PC-3 (cell line): ENCODE results near the gene DIP2A. TPM values are rescaled to one million over a fixed set of nuclear protein-coding genes. Genes with fewer than 3 reads are reported as not detected.
"Not testable (repeated sequence)": the region's sequence is repeated elsewhere in the genome, so short reads cannot be mapped to it uniquely, and the experiment has no call there.

ENCODE experiments used
- ATAC-seq: fragments of 200-7000 bp; cut with Tn5 transposase; 2 replicates; pipeline ENCODE4 v1.9.1; 2020; ENCODE audit warnings: mild to moderate bottlenecking, moderate library complexity
- BruUV-seq: library from RNA; stranded (reverse); fragments of 400-500 nt; replicated peaks from 2 replicates; lab custom pipeline; 2021; lab: Mats Ljungman, UMichigan
- CTCF ChIA-PET: fragments of 300-600 bp; sonication (Branson Sonifier 250); formaldehyde crosslinking; loops from one replicate; lab custom pipeline; 2022; ENCODE audit warnings: antibody characterized with exemption; lab: Charles Lee
- POLR2A ChIA-PET: fragments of 300-600 bp; sonication (Branson Sonifier 250); formaldehyde crosslinking; loops from one replicate; lab custom pipeline; 2022; ENCODE audit warnings: antibody characterized with exemption; ENCODE audit not compliant: unreplicated experiment; lab: Charles Lee
- DNase-seq: peaks from one replicate; pipeline ENCODE4 v3.0.0-alpha.2; 2015
- H2AFZ ChIP-seq: fragments of 300-600 bp; sonication (generic); 2 replicates; pipeline ENCODE4 v1.6.0; 2016; ENCODE audit warnings: antibody characterized with exemption, low read length
- H3F3A ChIP-seq: fragments of 300-600 bp; sonication (generic); one replicate; pipeline ENCODE4 v1.6.0; 2017; ENCODE audit warnings: antibody characterized with exemption, low read length, control low read depth, mild to moderate bottlenecking; ENCODE audit not compliant: unreplicated experiment
- H3K27ac ChIP-seq: fragments of 300-600 bp; sonication (generic); 2 replicates; pipeline ENCODE4 v1.5.1; 2016; ENCODE audit warnings: mild to moderate bottlenecking, low read length
- H3K27me3 ChIP-seq: fragments of 300-600 bp; sonication (generic); 2 replicates; pipeline ENCODE4 v1.6.1; 2016; ENCODE audit warnings: low read length, mixed read lengths
- H3K36me3 ChIP-seq: fragments of 300-600 bp; sonication (generic); 2 replicates; pipeline ENCODE4 v1.6.1; 2016; ENCODE audit warnings: low read depth, mixed run types, low read length, mixed read lengths
- H3K4me1 ChIP-seq: fragments of 300-600 bp; sonication (generic); 2 replicates; pipeline ENCODE4 v1.5.1; 2016; ENCODE audit warnings: low read length; ENCODE audit not compliant: insufficient read depth
- H3K4me2 ChIP-seq: fragments of 300-600 bp; sonication (generic); 2 replicates; pipeline ENCODE4 v1.6.0; 2016; ENCODE audit warnings: low read length
- H3K4me3 ChIP-seq: fragments of 300-600 bp; sonication (generic); 2 replicates; pipeline ENCODE4 v1.5.1; 2016; ENCODE audit warnings: mild to moderate bottlenecking, low read length, mixed read lengths
- H3K79me2 ChIP-seq: fragments of 300-600 bp; sonication (generic); 2 replicates; pipeline ENCODE4 v1.6.1; 2017; ENCODE audit warnings: low read length, mixed read lengths
- H3K9ac ChIP-seq: fragments of 300-600 bp; sonication (generic); 2 replicates; pipeline ENCODE4 v1.6.0; 2016; ENCODE audit warnings: mild to moderate bottlenecking, low read length
- H3K9me2 ChIP-seq: fragments of 300-600 bp; sonication (generic); replicated peaks from 2 replicates; pipeline ENCODE4 v1.6.1; 2016; ENCODE audit warnings: mixed run types, low read length, mixed read lengths
- H3K9me3 ChIP-seq: fragments of 300-600 bp; sonication (generic); 2 replicates; pipeline ENCODE4 v1.6.1; 2016; ENCODE audit warnings: low read length, mixed read lengths
- H4K20me1 ChIP-seq: fragments of 300-600 bp; sonication (generic); 2 replicates; pipeline ENCODE4 v1.6.1; 2016; ENCODE audit warnings: low read length, mixed read lengths
- EZH2 ChIP-seq: fragments of 300-600 bp; sonication (generic); IDR thresholded peaks from one replicate; pipeline ENCODE4 v1.6.1; 2017; ENCODE audit warnings: antibody characterized with exemption, mild to moderate bottlenecking, low read length; ENCODE audit not compliant: unreplicated experiment
- EZH2phosphoT487 ChIP-seq: fragments of 300-600 bp; sonication (generic); IDR thresholded peaks from 2 replicates; pipeline ENCODE4 v1.6.1; 2018; ENCODE audit warnings: mild to moderate bottlenecking, antibody characterized with exemption, low read length, borderline replicate concordance
- intact Hi-C: fragments of 100-400 bp; cut with micrococcal nuclease; formaldehyde crosslinking; loops from 2 replicates; pipeline ENCODE4 v1.9.0; 2023
- total RNA-seq: library from RNA; depleted of rRNA; stranded (reverse); fragments of >200 nt; gene quantifications from 2 replicates; pipeline ENCODE4 v1.2.3, GENCODE V29; 2014
- TF ChIP-seq, protein P1 (sequence below): fragments of 300-600 bp; sonication (generic); conservative IDR thresholded peaks from 2 replicates; pipeline ENCODE4 v1.5.1; 2017; ENCODE audit warnings: antibody characterized with exemption, low read depth, mild to moderate bottlenecking, low read length

Gene DIP2A
- total RNA-seq, 1 experiment from 2014 or later, result 23.7 TPM

DNA sequence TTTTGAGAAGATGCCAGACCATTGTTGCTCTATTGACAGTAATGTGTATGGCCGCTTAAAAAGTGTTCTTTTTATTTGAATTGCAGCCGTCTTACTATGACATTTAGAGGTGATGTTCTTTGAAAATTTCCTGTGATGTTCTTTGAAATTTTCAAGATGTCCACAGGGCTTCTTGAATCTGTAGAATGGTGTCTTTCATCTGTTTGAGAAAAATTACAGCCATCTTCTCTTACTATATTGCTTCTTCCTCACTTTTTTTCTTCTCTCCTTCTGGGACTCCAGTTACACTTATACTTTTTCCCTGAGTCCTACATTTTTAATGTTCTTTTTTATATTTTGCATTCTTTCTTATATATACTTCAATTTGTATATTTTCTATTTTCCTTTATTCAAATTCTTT lies 57.4 kb downstream of the DIP2A start:
- H3K27me3 ChIP-seq, result no peaks in the 10 kb centered on the region
- no TSS peak for BruUV-seq
- ChIA-PET POLR2A (no interaction called here), CTCF (no interaction called here)
- no peak overlapping the region for H3K4me2 ChIP-seq
- peaks cover under 1% of the 10 kb centered on the region; the same call in 1 of the 2 replicates for H3K4me1 ChIP-seq
- DNase-seq (no peak), ATAC-seq (no peak)
- no peak overlapping the region for H2AFZ ChIP-seq
- H3K4me3 ChIP-seq, result no peak overlapping the region
- TF ChIP-seq, protein P1, sequence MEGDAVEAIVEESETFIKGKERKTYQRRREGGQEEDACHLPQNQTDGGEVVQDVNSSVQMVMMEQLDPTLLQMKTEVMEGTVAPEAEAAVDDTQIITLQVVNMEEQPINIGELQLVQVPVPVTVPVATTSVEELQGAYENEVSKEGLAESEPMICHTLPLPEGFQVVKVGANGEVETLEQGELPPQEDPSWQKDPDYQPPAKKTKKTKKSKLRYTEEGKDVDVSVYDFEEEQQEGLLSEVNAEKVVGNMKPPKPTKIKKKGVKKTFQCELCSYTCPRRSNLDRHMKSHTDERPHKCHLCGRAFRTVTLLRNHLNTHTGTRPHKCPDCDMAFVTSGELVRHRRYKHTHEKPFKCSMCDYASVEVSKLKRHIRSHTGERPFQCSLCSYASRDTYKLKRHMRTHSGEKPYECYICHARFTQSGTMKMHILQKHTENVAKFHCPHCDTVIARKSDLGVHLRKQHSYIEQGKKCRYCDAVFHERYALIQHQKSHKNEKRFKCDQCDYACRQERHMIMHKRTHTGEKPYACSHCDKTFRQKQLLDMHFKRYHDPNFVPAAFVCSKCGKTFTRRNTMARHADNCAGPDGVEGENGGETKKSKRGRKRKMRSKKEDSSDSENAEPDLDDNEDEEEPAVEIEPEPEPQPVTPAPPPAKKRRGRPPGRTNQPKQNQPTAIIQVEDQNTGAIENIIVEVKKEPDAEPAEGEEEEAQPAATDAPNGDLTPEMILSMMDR, result no peak
- TF ChIP-seq EZH2phosphoT487, result no peak
- no peak for TF ChIP-seq EZH2
- intact Hi-C loops, result no loop called here
- no peak overlapping the region for H3K9ac ChIP-seq
- no peaks in the 10 kb centered on the region for H3K9me2 ChIP-seq
- peaks cover 6% of the 10 kb centered on the region; the same call in 1 of the 2 replicates for H3K9me3 ChIP-seq
- no peak overlapping the region for H3K27ac ChIP-seq
- no peaks in the 10 kb centered on the region for H3K79me2 ChIP-seq
- no peaks in the 10 kb centered on the region for H3F3A ChIP-seq
- H4K20me1 ChIP-seq, result no peaks in the 10 kb centered on the region
- peaks cover 40% of the 10 kb centered on the region for H3K36me3 ChIP-seq

DNA sequence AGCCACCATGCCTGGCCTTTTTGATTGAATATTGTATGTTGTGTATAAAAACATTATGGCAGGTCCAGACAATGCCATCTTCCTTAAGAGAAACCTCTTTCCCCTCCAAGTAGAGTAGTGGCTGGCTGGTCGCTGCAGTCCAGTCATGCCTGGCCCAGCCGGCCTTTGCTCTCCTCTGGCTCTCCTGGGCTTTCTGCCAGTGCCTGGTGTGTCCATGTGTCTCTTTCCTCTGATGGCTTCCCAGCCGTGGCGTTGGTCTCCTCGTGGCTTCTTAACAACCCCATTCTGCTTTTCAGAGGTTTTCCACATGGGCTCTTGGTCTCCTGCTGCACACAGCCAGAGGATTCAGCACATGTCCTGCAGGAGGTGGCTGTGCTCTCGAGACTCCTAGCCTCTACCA lies 58.7 kb downstream of the DIP2A start:
- ChIA-PET CTCF (no interaction called here), POLR2A (no interaction called here)
- Histone ChIP-seq H2AFZ (no peak overlapping the region), H3K79me2 (no peaks in the 10 kb centered on the region), H3K4me1 (no peaks in the 10 kb centered on the region), H3K36me3 (peaks cover 31% of the 10 kb centered on the region), H3F3A (no peaks in the 10 kb centered on the region), H3K9ac (no peak overlapping the region), H3K4me3 (no peak overlapping the region), H3K9me2 (no peaks in the 10 kb centered on the region), H3K4me2 (no peak overlapping the region), H4K20me1 (no peaks in the 10 kb centered on the region), H3K9me3 (peaks cover 6% of the 10 kb centered on the region; the same call in 1 of the 2 replicates), H3K27ac (no peak overlapping the region), H3K27me3 (no peaks in the 10 kb centered on the region)
- no peak for ATAC-seq
- DNase-seq, result no peak
- intact Hi-C loops, result no loop called here
- no TSS peak for BruUV-seq
- TF ChIP-seq EZH2phosphoT487, result no peak

DNA sequence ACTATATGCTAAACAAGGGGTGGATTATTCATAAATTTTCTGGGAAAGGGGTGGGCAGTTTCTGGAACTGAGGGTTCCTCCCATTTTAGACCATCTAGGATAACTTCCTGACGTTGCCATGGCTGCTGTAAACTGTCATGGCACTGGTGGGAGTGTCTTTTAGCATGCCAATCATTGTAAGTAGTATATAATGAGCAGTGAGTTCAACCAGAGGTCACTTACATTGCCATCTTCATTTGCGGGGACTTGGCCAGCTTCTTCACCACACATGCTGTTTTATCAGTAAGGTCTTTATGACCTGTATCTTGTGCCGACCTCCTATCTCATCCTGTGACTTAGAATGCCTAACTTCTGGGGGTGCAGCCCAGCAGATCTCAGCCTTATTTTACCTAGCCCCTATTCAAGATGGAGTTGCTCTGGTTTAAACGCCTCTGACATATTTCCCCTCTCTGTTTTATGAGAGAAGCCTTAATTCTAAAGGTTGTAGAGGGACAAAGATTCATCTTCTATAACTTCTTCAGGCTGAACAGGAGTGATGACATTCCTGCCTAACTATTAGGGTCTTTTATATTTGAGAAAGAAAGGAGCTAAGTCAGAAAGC lies 60.4 kb downstream of the DIP2A start:
- ATAC-seq (no peak), DNase-seq (no peak)
- no peak overlapping the region for H3K4me3 ChIP-seq
- H3K27me3 ChIP-seq, result no peaks in the 10 kb centered on the region
- H3K79me2 ChIP-seq, result no peaks in the 10 kb centered on the region
- ChIA-PET POLR2A (interaction anchor here (0.7 kb wide), 1 partner anchor 12 kb away, joined by 3 read pairs; no protein-coding TSS in a partner anchor), CTCF (no interaction called here)
- BruUV-seq, result no TSS peak
- no peaks in the 10 kb centered on the region for H3F3A ChIP-seq
- no peak overlapping the region for H3K9ac ChIP-seq
- intact Hi-C loops, result no loop called here
- peaks cover 6% of the 10 kb centered on the region; the same call in 1 of the 2 replicates for H3K9me3 ChIP-seq
- no peak overlapping the region for H3K27ac ChIP-seq
- no peak for TF ChIP-seq EZH2
- TF ChIP-seq, protein P1, result no peak
- TF ChIP-seq EZH2phosphoT487, result no peak
- H2AFZ ChIP-seq, result no peak overlapping the region
- H3K9me2 ChIP-seq, result no peaks in the 10 kb centered on the region
- no peaks in the 10 kb centered on the region for H3K4me1 ChIP-seq
- no peak overlapping the region for H3K4me2 ChIP-seq
- no peaks in the 10 kb centered on the region for H4K20me1 ChIP-seq
- H3K36me3 ChIP-seq, result peaks cover 20% of the 10 kb centered on the region

DNA sequence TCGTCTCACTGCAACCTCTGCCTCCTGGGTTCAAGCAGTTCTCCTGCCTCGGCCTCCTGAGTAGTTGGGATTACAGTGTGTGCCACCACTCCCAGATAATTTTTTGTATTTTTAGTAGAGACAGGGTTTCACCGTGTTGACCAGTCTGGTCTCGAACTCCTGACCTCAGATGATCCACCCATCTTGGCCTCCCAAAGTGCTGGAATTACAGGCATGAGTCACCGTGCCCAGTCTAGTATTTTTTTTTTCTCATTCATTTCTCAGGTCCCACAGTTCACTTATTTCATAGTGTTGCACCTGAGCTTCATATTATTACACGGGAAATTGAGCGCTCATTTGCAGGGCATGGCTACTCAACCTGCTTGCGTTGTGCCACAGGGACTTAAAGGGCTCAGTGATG lies 68.7 kb downstream of the DIP2A start:
- H3K27ac ChIP-seq, H4K20me1 ChIP-seq, H3K9me2 ChIP-seq, ATAC-seq, DNase-seq, H3K4me1 ChIP-seq, H3K9me3 ChIP-seq, intact Hi-C loops, H3K9ac ChIP-seq, BruUV-seq, H3K79me2 ChIP-seq, H3F3A ChIP-seq, H2AFZ ChIP-seq, CTCF ChIA-PET, H3K4me2 ChIP-seq, H3K4me3 ChIP-seq, H3K27me3 ChIP-seq, POLR2A ChIA-PET: not testable (repeated sequence)
- H3K36me3 ChIP-seq, result peaks cover 16% of the 10 kb centered on the region; the same call in 1 of the 2 replicates
